SU-DHL-6 (cell line): Measurements from ENCODE around the gene MCRIP2.

Experiments used
- CTCF ChIP-seq: fragments of 200-600 bp; sonication (generic); IDR thresholded peaks from one replicate; pipeline ENCODE4 v1.5.1; 2017; ENCODE audit warnings: antibody characterized with exemption, mild to moderate bottlenecking, low read length, moderate library complexity; ENCODE audit not compliant: insufficient read depth, poor library complexity, severe bottlenecking
- EZH2phosphoT487 ChIP-seq: fragments of 200-600 bp; sonication (generic), shearing (Covaris generic); conservative IDR thresholded peaks from 2 replicates; pipeline ENCODE4 v1.6.1; 2018; ENCODE audit warnings: mild to moderate bottlenecking, antibody characterized with exemption, low read length, moderate library complexity, mixed read lengths

GRCh38 chr16:680625-680945, 39.0 kb downstream of the MCRIP2 start:
- TF ChIP-seq CTCF (no peak), EZH2phosphoT487 (no peak)
